HL-60 (cell line): Measurements from ENCODE around the gene PGBD5.

Source experiments
- DNase-seq, 2 experiments: peaks; one replicate each; pipeline ENCODE4 v3.0.0-alpha.2; 2010 to 2020; ENCODE audit warnings: low read depth in 1 of 2, low spot score in 1 of 2
- H3K27ac ChIP-seq: fragments of 250-450 bp; sonication (Bioruptor Pico); replicated peaks from 2 replicates; pipeline ENCODE4 v1.5.1; 2020; ENCODE audit warnings: mild to moderate bottlenecking, moderate library complexity
- H3K27me3 ChIP-seq: fragments of 250-450 bp; sonication (Bioruptor Pico); 2 replicates; pipeline ENCODE4 v1.5.1; 2021; ENCODE audit warnings: mild to moderate bottlenecking, moderate library complexity; ENCODE audit not compliant: insufficient read depth, poor library complexity, severe bottlenecking
- H3K4me3 ChIP-seq: replicated peaks from 2 replicates; pipeline ENCODE4 v1.5.1; 2011; ENCODE audit warnings: mild to moderate bottlenecking, control low read depth, low read length; ENCODE audit not compliant: insufficient read depth
- CTCF ChIP-seq: IDR thresholded peaks from one replicate; pipeline ENCODE4 v1.5.1; 2011; ENCODE audit warnings: low read length, control low read depth, inconsistent platforms; ENCODE audit not compliant: insufficient read depth
- GABPA ChIP-seq: IDR thresholded peaks from 2 replicates; pipeline ENCODE4 v1.6.1; 2012; ENCODE audit warnings: low read depth
- POLR2AphosphoS5 ChIP-seq: IDR thresholded peaks from 2 replicates; pipeline ENCODE4 v1.6.1; 2012; ENCODE audit warnings: low read depth
- SPI1 ChIP-seq: IDR thresholded peaks from 2 replicates; pipeline ENCODE4 v1.6.1; 2012; ENCODE audit warnings: low read depth, mild to moderate bottlenecking, borderline replicate concordance
- TF ChIP-seq, protein P1 (sequence below): IDR thresholded peaks from 2 replicates; pipeline ENCODE4 v1.6.1; 2012; ENCODE audit warnings: low read depth; ENCODE audit not compliant: insufficient replicate concordance

Gene PGBD5

DNA sequence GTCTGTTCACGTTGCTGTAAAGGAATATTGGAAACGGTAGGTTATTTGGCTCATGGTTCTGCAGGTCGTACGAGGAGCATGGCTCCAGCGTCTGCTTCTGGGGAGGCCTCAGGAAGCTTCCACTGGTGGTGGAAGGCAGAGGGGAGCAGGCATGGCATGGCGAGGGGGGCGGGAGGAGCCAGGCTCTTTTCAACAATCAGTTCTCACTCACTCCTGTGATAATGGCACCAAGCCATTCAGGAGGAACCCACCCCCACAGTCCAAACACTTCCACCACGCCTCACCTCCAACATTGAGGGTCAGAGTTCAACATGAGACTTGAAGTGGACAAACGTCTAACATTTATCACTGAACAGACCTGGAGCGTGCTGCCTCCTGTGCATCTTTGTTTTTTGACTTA lies 141.2 kb downstream of the PGBD5 start:
- Histone ChIP-seq H3K27me3 (no peaks in the 10 kb centered on the region), H3K4me3 (no peak overlapping the region), H3K27ac (no peak overlapping the region)
- DNase-seq, result no peak
- TF ChIP-seq POLR2AphosphoS5 (no peak), CTCF (no peak), GABPA (no peak), SPI1 (no peak)
- TF ChIP-seq, protein P1, sequence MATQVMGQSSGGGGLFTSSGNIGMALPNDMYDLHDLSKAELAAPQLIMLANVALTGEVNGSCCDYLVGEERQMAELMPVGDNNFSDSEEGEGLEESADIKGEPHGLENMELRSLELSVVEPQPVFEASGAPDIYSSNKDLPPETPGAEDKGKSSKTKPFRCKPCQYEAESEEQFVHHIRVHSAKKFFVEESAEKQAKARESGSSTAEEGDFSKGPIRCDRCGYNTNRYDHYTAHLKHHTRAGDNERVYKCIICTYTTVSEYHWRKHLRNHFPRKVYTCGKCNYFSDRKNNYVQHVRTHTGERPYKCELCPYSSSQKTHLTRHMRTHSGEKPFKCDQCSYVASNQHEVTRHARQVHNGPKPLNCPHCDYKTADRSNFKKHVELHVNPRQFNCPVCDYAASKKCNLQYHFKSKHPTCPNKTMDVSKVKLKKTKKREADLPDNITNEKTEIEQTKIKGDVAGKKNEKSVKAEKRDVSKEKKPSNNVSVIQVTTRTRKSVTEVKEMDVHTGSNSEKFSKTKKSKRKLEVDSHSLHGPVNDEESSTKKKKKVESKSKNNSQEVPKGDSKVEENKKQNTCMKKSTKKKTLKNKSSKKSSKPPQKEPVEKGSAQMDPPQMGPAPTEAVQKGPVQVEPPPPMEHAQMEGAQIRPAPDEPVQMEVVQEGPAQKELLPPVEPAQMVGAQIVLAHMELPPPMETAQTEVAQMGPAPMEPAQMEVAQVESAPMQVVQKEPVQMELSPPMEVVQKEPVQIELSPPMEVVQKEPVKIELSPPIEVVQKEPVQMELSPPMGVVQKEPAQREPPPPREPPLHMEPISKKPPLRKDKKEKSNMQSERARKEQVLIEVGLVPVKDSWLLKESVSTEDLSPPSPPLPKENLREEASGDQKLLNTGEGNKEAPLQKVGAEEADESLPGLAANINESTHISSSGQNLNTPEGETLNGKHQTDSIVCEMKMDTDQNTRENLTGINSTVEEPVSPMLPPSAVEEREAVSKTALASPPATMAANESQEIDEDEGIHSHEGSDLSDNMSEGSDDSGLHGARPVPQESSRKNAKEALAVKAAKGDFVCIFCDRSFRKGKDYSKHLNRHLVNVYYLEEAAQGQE, result no peak

DNA sequence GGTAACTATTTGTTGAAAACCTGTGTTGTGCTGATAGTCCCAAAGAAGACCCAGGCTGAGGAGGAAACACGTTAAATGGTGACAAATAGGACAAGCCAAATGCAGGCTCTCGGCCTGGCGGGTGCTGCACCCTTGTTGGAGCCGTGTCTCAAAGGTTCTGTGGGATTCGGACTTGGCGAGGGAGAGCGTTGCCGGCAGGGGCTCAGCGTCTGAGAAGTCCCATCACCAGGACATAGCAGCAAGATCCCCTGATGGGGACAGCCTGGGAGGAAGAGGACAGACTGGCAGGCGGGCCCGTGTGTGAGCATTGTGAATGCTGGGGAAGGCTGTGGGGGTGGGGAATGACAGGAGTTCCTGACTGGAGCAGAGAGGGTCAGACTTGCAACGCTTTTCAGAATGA lies 142.5 kb downstream of the PGBD5 start:
- Histone ChIP-seq H3K4me3 (no peak overlapping the region), H3K27ac (no peak overlapping the region), H3K27me3 (no peaks in the 10 kb centered on the region)
- DNase-seq, result no peak
- TF ChIP-seq GABPA, result no peak
- no peak for TF ChIP-seq SPI1
- no peak for TF ChIP-seq CTCF
- TF ChIP-seq, protein P1, result no peak
- TF ChIP-seq POLR2AphosphoS5, result no peak

- TF ChIP-seq CTCF (no peak), SPI1 (no peak), GABPA (no peak), POLR2AphosphoS5 (no peak)
- TF ChIP-seq, protein P1, result no peak
- Histone ChIP-seq H3K27ac (no peak overlapping the region), H3K27me3 (no peaks in the 10 kb centered on the region), H3K4me3 (no peak overlapping the region)
- DNase-seq, result no peak
Measured at GRCh38 chr1:230282157-230282556, 144.0 kb downstream of the PGBD5 start.
